Stromal cell of bone marrow (primary cell): ENCODE data around the gene TMEM123.

Experiments used
- DNase-seq: peaks from one replicate; pipeline ENCODE4 v3.0.0-alpha.2; 2012; ENCODE audit warnings: low read depth

Gene TMEM123

DNA sequence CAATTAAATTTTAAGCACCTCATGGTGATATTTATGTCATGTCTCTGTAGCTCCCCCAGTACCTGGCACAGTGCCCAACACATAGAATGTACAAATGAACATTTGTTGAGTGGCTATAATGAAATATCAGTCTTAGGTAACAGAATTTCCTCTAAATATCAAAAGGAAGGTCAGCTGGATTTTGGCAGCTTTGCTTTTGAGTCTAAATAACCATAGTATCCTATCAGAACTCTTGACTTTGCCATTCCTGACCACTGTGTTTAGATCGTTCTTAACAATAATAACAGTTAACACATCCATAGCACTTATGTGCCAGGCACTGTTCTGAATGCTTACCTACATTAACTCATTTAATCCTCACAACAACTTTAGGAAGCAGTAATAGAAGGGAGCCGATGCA is 26.6 kb downstream of the TMEM123 start:
- DNase-seq: no peak

DNA sequence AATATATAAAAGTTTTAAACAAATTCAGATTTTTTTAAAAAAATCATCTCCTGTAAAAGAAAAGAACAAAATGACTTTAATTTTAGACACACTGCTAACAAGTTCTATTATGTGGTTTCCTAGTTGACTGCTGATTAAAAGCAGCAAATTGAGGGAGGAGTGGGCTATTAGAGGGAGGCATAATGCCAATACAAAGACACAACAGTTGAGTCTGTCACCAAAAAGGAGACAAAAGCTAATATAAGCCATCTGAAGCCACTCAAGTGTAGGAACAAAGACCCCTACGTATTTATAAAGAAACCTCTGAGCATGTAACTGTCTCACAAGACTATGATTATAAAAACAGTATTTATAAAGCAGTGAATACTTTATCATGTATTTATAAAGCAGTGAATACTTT is 28.6 kb downstream of the TMEM123 start:
- no peak for DNase-seq

DNA sequence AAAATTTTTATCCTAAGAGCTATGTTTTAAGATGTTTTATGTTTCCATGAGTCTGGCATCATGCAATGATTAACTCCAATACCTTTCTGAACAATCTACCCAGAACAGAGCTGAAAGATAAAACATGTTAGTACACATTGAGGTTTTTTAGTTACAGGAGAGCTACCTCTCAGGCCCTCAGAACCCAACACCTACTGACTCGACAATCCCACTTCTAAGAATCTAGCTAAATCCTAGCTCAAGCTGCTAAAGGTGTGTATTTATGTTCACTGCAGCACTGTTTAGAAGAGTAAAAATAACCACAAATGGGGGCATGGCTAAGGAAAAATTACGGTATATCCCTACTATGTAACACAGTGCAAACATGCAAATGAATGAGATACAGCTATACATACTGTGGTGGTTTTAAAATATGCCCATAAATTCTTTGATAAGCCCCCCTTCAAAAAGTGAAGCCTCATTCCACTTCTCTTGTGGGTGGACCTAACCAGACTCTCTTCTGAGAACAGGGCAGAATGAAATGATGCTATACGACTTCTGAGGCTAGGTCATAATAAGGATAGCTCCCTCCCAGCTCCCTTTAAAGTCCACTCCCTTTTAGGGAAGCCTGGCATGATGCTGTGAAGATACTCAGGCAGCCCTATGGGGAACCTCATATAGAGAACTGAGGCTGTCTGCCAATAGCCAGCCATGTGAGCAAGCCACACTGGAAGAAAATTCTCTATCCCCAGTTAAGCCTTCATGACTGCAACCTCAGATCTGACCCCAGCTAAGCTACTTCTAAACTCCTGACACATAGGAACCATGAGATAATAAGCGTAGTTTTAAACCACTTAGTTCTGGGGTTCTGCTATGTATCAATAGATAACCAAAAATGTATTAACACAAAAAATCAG is 29.5 kb downstream of the TMEM123 start:
- DNase-seq: no peak

DNA sequence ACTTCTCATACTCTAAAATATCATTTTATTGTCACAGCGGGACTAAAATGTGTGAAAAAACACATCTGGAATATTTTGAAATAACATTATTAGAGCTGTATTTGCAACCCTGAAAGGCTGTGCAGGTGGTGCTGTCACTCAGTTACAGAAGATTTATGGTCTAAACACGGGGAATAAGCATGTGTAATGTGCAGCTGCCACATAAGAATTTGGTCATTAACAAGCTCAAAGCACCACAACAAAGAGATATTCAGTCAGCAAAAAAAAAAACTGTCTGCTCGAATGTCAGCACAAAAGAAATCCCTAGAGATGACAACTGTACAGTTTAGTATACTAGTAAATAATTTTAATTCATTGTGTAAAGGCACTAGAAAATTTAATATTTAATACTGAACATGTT is 31.3 kb downstream of the TMEM123 start:
- no peak for DNase-seq

DNA sequence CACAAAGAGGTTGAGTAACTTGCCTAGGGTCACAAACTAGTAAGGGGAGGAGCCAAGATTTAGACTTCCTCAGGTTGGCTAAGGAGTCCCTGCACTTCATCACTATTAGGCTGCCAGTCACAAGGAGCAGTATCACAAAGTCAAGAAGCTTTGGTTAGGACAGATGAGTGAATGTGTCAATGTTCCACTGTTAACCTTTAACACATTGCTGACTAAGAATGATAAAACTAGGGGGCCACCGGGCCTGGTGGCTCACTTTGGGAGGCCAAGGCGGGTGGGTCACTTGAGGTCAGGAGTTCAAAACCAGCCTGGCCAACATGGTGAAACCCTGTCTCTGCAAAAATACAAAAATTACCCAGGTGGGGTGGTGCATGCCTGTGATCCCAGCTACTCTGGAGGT is 32.0 kb downstream of the TMEM123 start:
- DNase-seq: no peak

DNA sequence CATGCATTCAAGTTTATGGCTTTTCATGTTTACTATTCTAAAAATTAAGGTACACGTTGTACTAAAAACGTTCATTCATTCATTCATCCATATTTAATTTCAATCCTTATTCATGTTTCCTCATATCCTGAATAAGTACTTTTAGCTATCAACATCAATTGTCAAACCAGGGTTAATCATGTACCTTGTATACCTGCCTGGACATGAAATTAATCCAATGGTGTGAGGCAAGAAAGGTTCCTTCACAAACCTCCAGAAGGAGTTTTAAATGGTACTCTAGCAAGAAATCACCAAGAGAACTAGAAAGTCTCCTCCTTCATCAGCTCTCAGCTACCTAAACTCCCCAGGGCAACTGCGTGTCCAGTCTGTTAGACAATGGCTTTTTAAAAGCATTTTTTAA is 33.4 kb downstream of the TMEM123 start:
- no peak for DNase-seq

DNA sequence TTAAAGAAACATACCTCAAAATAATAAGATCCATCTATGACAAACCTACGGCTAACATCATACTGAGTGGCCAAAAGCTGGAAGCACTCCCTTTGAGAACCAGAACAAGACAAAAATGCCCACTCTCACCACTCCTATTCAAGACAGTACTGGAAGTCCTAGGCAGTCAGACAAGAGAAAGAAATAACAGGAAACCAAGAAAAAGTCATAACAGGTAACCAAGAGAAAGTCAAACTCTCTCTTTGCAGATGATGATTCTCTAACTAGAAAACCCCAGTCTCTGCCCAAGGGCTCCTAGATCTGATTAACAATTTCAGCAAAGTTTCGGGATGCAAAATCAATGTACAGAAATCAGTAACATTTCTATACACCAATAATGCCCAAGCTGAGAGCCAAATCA is 35.6 kb downstream of the TMEM123 start:
- DNase-seq: no peak

DNA sequence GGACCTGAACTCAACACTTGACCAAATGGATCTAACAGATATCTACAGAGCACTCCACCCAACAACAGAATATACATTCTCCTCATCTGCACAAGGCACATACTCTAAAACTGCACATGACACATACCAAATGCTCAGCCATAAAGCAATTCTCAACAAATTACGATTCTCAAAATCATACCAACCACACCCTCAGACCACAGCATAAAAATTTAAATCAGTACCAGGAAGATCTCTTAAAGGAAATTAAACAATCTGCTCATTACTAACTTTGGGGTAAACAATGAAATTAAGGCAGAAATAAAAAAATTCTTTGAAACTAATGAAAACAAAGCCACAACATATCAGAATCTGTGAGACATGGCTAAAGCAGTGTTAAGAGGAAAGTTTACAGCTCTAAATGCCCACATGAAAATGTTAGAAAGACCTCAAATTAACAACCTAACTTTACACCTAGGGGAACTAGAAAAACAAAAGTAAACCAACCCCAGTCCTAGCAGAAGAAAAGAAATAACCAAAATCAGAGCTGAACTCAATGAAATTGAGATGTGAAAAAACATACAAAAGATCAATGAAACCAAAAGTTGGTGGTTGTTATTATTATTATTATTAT is 37.2 kb downstream of the TMEM123 start:
- DNase-seq: no peak

DNA sequence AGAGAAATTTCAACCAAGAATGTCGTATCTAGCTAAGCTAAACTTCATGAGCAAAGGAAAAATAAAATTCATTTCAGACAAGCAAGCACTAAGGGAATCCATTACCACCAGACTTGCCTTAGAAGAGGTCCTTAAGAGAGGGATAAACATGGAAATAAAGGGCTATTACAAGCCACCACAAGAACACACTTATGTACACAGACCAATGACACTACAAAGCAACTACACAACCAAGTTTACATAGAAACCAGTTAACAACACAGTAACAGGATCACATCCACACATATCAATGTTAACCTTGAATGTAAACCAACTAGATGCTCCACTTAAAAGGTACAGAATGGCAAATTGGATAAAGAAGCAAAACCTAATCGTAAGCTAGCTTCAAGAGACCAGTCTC is 38.0 kb downstream of the TMEM123 start:
- DNase-seq: no peak

DNA sequence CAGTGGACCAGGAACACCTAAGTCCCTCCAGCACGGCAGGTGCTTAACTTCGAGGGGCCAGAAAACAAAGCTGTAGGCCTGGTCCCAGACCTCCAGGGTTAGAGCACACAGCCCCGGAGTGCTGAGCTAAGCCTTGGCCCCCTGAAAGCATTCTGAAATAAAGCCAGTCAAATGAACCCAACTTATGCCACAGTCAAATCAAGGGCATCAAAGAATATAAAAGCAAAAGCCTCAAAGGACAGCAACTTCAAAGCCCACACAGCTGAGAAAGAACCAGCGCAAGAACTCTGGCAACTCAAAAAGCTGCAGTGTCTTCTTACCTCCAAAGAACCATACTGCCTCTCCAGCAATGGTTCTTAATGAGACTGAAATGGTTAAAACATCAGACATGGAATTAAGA is 39.1 kb downstream of the TMEM123 start:
- no peak for DNase-seq

DNA sequence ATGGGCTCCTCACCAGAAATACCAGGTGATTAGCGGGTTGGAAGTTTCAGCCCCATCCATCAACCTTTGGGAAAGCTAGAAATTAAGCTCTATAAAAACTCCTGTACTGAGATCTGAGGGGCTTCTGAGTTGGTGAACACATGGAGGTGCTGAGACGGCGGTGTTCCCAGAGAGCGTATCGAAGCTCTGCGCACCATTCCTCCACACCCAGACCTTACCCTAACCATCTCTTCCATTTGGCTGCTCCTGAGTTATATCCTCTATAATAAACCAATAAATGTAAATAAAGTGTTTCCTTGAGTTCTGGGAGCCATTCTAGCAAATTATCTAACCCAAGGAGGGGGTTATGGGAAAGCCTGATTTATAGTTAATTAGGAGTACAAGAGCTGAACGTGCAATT is 41.4 kb downstream of the TMEM123 start:
- DNase-seq: no peak

DNA sequence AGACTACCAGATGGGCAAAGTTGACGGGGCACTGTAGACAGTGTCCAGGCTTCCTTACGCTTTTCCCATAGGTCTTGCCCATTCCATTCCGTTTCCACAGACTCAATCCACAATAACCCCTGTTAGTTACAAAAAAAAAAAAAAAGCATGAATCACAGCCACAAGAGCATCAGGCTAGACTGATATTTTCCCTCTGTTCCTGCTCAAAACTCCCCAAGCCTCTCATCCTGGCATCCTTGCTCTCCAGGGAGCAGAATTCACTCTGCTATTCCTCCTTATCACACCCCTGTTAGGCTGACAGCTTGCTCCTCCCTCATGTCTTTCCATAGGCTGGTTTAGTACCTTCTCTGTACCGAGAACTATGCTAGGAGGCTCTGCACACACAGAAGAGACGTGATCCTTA is 42.2 kb downstream of the TMEM123 start:
- DNase-seq: no peak

DNA sequence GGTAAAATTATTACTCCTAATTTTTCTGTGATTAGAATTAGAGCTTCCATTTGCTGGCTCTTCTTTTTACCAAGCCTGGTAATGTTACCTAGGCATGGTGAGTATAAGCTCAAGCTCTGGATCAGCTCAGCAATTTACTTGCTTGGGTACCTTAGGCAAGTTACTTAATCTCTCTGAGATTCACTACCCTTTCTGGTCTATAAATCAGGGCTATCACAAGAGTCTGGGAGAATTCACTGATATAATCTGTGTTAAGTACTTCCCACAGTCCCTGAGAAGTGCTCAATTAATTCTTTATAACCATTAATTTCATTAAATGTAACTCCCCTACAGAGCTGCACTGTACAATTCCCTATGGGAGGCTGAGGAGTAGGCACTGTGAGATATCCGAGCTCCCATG is 44.2 kb downstream of the TMEM123 start:
- DNase-seq: no peak

DNA sequence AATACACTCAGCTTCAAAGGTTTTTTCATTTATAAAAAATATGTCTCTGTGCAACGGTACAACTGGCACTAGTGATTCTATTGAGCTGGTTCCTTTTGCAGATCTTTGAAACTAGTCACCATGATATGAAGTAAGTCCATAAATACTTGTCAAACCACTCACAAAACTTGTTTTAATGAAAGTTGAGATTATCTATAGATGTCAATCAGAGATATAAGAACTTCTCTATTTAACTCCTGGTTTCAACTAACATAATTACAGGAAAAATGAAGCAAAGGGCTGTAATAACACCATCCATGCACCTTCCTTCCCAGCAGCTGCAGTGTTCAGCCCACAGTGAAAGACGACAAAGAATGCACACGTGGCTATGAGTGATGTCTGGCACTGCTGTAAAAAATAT is 44.7 kb downstream of the TMEM123 start:
- no peak for DNase-seq

DNA sequence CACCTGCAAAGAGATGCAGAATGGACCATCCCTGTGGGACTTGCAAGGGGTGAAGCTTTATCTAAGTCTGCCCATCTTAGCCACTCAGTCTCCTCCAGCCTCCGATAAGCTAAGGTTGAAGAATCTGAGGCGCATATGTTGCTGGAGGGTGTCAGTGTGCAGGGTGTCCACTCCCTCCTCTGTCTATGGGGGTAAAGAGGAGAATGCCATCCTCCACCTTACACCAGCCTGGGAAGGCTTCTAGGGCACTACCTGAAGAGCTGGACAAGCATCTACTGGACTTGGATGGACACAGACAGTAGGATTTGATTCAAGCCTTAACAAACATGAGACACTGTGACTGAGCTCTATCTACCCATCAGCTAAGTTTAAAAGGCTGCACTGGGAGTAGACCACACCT is 46.5 kb downstream of the TMEM123 start:
- no peak for DNase-seq

DNA sequence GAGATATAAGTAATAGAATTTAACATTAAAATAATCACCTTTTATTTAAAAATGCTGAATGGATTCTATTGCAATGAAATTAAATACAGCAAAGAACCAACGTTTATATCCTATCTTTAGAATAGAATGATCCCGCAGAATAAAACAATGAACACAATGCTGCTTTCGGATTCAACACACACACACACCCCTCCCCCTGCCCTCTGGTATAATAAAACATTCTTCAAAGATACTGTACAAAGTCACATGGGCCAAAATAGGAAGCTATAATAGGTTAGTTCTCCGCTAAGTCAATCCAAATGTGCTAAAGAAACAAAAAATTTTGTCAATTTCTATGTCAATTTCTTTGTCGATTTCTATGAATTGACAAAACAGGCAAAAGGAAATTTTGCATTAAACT is 47.1 kb downstream of the TMEM123 start:
- DNase-seq: no peak

DNA sequence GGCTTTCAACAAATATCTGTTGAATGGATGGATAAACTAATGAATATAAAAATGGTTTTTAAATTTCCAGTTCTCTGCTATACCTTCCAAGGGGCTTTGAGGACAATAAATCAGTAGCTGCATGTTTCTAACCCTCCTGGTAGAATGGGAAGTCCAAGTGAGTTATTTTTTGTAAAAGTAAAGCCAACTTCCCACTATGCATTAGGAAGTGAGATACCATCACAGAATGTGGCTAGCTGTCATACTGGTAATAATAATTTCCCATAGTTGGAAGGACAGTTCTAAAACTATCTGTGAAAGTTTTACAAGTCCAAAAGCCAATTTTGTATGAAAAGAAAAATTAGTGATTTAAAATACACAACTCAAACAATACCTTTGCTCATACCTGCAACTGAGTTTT is 50.0 kb downstream of the TMEM123 start:
- no peak for DNase-seq

DNA sequence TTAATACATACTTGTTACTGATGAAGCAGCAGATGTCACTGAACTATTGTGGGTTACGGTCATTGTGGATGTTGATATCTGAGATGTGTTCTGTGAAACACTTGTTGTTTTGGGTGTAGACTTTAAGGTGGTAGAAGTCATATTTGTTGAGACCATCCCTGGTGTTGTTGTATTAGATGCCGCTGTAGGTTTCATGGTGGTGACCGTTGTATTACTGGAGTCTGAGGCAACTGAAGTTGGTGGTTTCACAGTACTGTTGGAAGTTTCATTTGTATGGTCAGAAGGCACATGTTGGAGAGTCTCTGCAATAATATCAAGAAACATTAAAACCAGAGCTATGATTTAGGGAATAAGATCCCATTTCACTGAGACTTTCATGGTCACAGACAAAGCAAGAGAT is 50.7 kb downstream of the TMEM123 start:
- DNase-seq: no peak

DNA sequence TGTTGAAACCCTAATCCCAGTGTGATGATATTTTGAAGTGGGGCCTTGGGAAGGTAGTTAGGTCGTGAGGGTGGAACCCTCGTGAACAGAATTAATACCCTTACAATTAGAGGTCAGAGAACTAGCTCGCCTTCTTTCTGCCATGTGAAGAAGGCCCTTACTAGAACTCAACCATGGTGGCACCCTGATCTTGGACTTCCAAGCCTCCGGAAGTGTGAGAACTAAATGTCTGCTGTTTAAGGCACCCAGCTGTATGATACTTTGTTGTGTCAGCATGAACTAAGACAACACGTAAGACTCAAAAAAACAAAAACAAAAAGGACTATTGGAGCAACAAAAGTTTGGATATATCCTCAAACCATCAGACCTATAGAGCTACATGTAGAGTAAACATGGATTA is 52.0 kb downstream of the TMEM123 start:
- no peak for DNase-seq

DNA sequence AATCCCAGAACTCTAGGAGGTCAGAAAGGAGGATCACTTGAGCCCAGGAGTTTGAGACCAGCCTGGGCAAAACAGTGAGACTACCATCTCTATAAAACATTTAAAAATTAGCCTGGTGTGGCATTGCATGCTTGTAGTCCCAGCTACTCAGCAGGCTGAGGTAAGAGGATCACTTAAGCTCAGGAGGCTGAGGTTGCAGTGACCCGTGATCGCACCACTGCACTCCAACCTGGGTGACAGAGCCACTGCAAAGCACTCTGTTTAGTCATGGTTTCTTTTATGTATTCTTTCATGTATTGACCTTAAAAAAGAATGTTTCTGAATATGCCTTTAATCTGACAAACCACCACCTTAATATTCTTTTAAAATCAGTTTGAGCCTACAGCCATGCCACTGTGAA is 53.4 kb downstream of the TMEM123 start:
- no peak for DNase-seq

DNA sequence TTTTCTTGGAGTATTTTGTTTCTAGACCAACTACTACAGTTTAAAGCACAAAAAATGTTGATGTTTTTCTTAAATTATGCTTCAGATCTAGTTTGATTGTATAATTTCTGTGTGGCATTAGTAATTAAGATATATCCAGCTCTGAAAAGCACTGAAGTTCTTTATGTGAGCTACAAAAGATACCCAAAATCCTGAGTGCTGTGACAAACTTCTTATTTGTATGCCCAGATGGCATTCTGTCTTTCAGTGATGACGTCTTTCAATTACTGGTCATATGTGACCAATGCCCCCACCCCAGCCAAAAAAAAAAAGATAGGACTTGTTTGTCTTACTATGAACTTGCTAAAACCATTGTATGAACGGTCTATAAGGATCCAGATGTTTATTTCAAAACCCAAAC is 54.3 kb downstream of the TMEM123 start:
- no peak for DNase-seq

DNA sequence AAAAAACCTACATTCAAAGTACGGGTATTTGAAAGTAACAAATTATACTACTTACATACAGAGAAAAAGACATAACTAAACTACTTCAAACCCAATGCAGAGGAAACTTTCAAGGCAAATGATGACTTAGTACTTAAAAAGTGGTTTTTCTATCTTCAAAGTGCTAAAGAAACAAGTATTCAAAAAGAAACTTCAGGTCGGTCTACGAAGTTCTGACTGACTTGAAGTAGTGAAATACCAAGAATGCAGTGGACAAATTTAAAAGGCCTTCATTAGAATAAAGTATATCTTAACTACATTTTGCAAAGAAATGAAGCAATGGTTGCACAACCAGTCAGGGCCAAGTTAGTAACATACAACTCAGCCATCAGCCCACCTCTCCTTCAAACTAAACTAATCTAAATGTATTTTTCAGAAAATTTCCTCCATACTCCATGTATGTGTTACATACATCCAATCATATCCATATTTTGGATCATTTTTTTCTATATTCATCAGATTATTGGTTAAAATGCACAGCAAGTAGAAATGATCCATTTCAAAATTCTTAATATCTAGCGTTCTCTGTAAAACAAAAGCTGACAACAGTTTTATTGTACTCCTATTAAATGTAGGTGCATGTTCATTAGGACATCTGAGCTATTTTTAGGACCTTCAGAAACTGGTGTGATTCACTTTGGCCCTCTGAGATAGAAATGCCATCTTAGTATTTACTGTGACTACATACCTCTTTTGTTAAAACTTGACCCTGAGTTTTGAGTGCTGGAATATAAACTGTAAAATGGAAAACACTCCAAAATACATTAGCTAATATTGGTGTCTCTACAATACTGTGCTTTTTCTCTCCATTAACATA is 55.6 kb downstream of the TMEM123 start:
- no peak for DNase-seq
